ELF-1 (cell line): ENCODE measurements around the gene PPM1H.
A peak's percentile ranks its signal among the peaks of the same experiment; 100 is the strongest.

Experiments
- DNase-seq: peaks from one replicate; pipeline ENCODE4 v3.0.0-alpha.2; 2016; ENCODE audit warnings: low read depth, low spot score

The PPM1H gene

DNA sequence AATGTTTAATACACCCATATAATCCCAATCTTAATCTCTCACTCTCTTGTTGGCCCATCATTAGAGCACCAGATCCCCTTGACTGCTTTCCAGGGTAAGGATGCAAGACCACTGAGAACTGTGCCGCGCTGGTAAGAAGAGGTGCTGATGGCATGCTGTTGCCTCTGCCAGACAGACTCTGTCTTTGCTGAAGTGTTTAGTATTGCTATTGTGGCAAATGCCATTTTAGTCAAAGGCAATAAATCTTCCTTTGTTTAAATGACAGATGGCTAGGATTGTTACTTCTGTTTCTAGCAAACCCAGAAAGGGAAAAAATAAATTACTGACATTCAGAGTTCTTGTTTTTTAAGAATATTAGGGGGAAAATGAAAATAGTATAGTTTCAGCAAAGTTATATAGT lies 316.0 kb downstream of the PPM1H start:
- no peak for DNase-seq

DNA sequence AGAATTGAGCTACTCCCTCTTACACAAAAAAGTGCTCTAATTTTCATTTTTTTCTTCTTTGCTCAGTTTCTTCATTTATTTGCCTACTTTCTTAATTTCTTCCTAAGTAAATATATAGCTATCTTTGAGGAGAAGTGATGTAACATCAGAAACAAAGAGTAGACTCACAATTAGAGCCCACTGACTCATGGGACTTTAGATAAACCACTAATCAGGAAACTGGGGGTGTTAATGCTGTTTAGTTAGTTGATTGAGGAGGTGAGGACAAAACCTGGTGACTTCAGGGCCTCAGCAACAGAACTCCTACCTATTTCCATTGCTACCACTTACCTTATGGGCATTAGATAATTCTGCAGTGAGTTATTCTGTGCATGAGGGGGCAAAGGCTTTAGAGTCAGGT lies 316.6 kb downstream of the PPM1H start:
- no peak for DNase-seq

DNA sequence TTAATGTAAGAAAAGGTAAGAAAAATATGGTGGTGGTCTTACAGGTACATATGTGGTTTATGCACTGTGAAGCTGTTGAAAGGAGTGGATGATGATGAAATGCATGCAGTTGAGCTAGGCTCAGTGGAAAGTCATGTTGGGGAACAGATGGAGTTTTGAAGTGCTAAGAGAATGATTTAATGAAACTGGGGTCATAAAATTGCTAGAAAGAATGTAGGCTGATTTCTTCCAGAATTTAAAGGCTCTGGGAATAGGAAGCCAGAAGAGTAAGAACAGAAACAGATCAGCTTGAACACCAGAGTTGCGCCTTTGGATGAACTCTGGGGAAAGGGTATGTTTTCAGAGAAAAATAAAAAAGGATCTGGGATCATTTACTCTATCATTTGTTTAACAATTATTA lies 321.9 kb downstream of the PPM1H start:
- no peak for DNase-seq

DNA sequence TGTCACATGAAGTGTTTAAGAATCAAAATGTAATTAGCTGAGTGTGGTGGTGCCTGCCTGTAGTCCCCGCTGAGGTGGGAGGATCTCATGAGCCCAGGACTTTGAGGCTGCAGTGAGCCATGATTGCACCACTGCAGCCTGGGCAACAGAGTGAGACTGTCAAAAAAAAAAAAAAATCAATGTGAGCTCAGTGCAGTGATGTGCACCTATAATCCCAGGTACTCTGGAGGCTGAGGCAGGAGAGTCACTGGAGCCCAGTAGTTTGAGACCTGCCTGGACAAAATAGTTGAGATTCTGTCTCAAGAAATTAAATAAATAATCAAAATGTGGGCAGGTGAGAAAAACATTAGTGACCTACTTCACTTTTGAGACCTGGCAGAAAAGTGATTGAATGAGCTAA lies 328.3 kb downstream of the PPM1H start:
- no peak for DNase-seq

DNA sequence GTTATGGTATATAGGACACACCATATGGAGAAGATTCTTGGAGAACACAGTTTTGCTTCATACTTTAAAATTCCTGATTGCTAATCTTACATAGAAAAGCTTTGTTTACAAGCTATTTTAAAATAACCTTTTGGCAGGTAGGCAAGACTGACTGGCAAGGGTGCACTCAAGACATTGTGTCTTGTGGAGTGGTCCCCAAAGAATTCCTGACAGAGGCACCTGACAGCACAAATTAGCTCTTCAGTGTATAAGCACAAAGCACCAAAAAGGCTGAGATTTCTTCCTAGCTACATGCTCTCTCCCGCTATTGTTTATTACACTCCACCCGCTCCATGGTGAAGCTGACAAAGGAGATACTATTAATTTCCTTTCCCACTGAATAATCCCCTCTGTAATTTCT lies 329.0 kb downstream of the PPM1H start:
- DNase-seq = no peak

DNA sequence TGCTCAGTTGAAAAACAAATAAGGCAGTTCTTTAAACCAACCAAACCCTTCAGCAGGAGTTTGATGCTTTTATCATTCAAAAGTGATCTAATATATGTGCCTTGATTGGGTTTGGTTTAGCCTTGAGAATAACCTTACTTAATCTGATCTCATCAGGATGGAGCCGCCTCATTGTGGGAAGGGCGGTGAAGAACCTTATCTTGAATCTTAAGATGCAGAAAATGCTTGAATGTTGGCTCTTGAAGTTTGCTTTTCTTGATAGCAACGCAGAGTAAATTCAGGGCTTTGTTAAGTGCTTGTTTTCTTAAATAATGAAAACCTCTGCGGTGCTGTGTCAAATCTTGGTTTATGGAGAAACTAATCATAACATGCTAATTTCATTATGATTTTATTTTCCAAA lies 330.1 kb downstream of the PPM1H start:
- no peak for DNase-seq

DNA sequence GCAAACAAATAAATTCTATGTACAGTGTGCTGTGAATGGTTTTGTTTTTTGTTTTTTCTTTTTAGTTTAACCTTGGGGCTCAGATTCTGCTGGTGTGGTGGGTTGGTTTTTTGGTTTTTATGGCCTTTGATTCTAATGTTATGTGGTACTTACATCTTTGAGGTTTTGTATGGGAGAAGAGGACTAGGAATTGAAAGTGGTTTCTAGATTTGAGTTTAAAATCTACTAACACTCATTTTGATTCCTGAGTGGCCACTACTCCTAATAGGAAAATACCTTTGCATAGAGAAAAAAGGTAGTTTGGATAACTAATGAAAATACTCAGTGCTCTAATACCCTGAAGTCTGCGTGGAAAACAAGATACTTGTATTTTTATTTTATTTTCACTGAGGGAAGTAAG lies 330.6 kb downstream of the PPM1H start:
- DNase-seq = no peak

DNA sequence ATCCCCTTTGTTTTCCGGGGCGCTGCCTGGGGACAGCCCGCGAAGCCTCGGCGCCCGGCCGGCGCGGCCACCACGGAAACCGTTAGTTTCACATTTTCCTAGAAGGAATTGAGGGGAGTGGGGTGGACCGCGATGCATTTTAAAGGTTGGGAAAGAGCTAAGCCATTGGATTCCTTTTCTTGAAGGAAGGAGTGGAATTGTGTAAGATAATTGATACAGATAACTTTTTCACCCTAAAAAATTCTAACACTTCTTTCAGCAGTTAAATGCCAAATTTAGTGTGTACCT lies 331.2 kb downstream of the PPM1H start:
- DNase-seq = no peak

DNA sequence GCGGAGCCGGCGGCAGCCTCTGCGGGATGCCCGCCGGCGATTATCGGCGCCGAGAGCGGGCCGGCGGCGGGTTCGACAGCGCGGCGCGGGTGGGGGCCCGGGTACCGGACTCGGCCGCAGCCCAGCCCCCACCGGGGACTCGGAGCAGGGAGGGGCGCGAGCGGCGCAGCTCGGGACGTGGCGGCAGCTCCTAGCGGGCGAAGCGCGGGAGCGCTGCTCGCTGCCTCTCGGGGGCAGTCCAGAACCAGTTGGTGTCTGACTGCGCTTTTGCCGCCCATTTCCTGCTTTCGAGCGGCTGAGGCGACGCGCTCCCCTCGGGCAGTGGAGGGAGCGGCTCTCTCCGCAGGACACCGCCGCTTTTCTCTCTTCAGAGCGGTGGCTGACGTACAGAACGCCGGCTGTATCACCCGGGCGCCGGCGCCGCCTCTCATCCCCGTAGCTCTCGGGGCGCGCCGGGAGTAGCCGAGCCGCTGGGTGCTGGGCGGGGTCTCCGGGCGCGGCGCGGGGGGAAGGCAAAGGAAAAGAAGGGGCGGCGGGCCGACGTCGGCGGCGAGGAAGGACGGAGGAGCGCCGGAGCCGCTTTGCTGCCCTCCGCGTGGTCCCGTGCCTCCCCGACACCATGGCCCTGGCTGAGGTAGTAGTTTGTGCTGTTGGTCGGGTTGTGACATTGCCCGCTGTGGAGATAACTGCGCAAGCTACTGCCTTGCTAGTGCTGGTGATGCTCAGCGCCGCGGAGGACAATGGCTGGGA lies 331.7 kb downstream of the PPM1H start:
- DNase-seq = peak; percentile 91

DNA sequence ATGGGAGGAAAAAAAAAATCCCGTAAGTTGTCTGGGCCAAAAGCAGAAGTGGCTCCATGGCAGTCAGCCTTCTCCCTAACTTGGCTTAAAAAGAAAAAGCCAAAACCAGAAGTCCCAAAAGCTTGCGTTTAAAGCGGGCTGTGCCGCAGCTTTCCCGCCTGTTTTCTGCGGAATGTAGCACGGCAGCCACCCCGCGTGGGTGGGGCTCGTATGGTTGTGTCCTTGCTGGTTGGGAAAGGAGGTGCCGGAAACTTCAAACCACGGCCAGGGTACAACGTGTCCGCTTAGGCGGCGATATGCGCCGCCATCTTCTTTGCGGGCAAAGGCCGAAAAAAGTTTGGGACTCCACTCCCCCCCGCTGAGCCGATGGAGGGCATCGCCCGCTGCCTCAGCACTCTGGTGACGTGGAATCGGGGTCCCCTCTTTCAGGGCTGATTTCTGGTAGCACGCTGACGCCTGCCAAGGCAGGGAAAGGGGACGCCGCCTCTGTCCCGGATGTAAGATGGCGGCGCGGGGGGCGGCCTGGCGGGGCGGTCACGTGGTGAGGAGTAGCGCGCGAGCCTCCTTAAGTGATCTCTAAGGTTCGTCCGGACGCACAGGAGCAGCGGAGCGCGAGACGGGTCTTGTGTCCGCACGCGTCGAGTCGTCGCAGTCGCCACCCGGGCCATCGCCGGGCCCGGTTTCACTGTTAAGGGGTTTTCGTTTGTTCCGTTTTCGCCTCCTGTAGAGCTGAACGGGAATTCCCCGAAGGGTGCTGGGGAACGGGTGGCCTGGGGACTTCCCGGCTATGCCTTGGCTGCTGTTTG lies 332.5 kb downstream of the PPM1H start:
- peak; percentile 95 for DNase-seq

DNA sequence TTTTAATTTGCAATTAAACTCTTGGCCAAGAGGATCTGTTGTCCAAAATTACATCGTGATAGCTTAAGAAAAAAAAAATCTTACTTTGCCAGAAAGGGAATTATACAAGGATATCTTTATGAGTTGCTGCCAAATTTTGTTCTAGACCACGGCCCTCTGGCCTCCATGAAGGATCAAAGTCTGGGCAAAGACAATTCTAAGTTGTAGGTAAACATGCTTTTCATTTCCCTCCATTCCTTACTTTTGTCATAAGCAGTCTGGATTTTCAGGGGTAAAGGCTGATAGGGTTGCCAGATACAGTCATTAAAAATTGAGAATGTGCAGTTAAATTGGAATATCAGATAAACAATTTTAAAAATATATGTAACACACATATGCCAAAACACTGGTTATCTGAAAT lies 333.2 kb downstream of the PPM1H start:
- no peak for DNase-seq

DNA sequence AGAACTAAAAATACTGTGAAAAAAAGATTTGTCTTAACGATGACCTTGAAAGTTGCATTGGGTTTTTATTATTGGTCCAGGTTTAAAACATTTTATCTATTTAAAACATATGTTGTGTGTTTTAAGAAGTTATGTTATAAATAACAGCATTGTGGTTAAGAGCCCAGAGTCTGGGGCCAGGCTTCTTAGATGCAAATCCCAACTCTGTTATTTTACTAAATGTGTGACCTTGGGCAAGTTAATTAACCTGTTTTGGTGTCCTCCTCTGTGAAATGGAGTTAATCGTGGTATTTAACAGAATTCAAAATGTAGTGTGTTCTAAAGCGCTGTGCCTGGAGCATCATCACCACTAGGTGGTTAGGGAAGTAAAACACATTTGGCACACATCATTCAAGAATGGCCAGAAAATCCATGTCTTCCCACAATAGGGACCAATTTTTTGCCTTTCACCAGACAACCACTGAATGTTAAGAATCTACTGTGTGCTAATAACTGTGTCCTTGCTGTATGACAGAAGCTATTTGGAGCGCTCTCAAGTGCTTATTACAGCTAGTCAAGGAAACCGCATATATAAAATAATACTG lies 335.0 kb downstream of the PPM1H start:
- DNase-seq = no peak

DNA sequence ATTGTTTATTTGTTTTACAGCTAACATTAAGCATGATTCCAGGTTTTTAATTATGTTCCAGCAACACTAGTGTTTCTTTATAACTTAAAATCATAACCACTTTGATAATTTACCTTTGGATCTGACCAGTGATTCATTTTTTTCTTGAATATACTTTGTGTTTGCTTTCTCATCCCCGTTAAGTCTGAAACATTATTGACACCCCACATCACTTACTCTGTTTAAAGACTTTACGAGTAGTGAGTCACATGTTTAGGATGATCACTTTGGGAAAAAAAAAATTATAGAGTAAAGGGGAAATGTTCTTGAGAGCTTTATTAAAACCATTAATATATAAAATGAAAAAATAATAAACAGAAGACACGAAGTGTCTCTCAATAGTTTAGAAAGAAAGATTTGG lies 336.1 kb downstream of the PPM1H start:
- no peak for DNase-seq

DNA sequence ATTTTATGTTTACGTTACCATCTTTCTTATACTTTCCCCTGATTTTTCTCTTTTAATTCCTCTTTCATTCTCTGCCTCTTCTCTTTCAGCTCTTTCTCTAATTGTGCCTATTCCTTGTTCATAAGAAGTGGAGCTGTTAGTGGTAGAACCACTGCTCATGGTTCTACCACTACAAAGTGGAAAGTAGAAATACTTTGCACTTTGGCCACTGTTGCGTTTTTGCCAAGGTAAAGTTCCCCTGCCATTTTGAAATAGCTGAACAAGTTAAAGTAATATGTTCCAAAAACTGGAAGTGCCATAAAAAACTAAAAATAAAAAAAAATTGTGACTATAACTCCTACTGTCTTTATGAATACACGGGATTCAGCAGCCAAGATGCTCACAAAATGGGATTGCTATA lies 337.7 kb downstream of the PPM1H start:
- no peak for DNase-seq
